H54 (cell line): ENCODE data around the gene CACNA1I.

Experiments used
- DNase-seq: peaks from one replicate; pipeline ENCODE4 v3.0.0; 2011; ENCODE audit warnings: low spot score, mixed read lengths; ENCODE audit not compliant: insufficient read length
- FAIRE-seq: peaks from 3 replicates; lab custom pipeline; 2011; peaks lifted over from hg19 to GRCh38; lab: Jason Lieb, UNC
- POLR2A ChIP-seq: IDR thresholded peaks from 2 replicates; pipeline ENCODE4 v1.6.1; 2011; ENCODE audit warnings: low read depth, mild to moderate bottlenecking, low read length

CACNA1I gene

DNA sequence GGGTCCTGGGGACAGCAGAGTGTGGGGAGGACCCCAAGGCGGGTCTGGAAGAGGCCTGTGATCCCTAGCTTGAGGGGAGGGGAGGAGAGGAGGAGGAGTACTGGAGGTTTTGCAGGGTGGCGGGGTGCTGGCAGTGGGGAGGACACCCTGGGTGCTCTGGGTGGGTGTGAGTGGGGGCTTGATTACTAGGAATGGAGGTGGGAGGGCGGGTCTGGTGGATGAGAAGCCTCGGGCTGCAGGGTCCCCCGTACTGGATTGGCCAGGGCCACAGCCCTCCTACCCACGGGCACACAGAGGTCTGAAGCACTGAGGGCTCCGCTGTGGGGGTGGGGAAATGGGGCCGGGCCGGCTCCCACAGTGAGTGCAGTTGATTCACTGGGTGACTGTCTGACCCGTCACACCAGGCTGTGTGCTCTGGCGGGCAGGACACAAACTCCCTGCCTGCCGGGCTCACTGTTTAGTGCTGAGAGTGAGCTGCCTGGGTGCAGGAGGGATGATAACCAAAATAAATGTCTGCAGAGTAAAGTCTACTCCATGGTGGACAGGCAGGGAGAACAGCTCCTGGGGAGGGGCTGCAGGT, 114.2 kb downstream of the CACNA1I start:
- FAIRE-seq (no peak), DNase-seq (peak; percentile 52)
- no peak for TF ChIP-seq POLR2A

DNA sequence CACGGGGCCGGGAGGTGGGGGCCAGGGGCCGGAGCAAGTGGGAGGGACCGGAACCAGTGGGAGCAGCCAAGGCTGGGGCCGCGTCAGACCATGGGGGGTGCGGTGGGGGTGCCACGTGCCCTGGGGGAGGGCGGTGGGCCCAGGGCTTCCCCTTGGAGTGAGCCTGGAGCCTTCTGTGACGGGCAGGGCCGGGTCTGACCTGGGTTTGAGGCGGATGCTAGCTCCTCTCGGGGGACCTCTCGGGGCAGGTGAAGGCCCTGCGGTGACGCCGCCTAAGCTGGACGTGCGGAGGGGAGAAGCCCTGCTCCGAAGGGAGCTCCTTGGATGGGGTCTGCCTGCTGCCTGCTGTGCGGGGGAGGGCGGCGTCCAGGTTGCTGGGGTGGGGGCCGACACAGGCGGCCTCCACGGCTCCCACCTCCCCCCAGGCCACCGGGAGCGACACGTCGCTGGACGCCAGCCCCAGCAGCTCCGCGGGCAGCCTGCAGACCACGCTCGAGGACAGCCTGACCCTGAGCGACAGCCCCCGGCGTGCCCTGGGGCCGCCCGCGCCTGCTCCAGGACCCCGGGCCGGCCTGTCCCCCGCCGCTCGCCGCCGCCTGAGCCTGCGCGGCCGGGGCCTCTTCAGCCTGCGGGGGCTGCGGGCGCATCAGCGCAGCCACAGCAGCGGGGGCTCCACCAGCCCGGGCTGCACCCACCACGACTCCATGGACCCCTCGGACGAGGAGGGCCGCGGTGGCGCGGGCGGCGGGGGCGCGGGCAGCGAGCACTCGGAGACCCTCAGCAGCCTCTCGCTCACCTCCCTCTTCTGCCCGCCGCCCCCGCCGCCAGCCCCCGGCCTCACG, 115.0 kb downstream of the CACNA1I start:
- TF ChIP-seq POLR2A: no peak
- no peak for FAIRE-seq
- DNase-seq: no peak

DNA sequence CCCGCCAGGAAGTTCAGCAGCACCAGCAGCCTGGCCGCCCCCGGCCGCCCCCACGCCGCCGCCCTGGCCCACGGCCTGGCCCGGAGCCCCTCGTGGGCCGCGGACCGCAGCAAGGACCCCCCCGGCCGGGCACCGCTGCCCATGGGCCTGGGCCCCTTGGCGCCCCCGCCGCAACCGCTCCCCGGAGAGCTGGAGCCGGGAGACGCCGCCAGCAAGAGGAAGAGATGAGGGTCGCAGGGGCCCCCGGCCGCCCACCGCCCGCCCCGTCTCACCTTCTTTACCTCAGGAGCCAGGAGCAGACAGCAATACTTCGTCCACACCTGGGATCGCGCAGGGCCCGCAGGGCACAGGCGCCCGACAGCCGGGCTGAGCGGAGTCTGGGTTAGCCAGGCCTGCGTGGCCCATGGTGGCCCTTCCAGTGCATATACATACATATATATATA, 115.6 kb downstream of the CACNA1I start:
- no peak for TF ChIP-seq POLR2A
- FAIRE-seq (no peak), DNase-seq (no peak)

DNA sequence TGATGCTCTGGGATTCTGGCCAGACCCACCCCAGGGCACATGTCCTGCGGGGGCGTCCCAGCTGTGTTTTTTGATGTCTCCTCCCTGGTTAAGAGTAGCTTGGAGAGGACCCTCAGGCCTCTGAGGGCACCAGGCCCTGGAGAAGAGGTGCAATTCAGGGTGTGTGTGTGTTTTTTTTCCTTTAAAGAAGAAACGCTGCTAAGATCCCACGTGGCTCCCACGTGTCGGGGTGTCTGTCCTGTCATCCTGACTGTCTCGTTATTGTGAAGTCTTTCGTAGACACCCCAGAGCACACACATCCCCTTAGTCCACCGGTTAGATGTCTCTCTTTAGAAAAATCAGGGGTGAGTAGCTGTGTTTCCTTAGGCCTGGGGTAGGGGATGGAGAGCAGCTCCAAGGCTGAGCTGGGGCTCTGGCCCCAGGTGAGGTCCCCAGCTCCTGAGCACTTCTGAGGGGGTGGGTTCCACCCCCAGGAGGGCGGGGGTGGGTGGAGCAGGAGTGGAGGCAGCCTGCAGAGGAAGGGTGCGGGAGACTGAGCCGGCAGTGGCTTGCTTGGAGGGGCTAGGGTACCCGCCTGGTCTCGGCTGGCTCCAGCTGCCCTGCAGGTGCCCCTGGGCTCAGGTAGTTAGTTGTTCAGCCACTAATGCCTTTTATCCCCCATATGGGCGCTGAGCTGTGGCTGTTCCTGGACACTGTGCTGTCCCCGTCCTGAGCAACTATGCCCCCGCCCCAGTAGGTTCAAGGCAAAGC, 116.4 kb downstream of the CACNA1I start:
- no peak for TF ChIP-seq POLR2A
- DNase-seq: no peak
- no peak for FAIRE-seq

DNA sequence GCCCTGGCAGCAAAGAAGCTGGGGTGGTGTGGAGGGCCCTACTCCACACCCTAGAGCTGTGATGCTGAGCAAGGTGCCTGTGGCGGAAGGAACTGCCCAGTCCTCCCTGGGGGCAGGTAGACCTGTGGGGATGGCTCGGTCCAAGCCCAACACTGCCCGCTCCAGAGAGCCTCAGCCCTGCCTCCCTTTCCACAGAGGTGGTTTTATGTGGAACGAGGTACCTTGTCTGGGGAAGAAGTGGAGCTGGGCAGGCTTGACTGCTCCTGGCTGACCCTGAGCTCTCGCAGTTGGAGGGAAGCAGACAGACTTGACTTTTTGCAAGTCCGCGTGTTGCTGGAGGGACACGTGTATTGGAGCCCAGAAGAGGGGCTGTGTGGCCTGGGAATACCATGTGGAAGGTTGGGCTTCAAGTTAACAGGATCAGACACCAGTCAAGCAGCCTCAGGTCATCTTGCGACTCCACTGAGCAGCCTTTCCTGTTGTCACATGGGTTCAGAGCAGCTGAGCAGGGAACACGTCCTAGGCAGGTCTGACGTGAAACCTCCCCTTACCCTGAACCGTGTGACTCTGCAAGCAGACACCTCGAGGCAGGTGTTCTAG, 117.7 kb downstream of the CACNA1I start:
- FAIRE-seq: no peak
- TF ChIP-seq POLR2A: no peak
- no peak for DNase-seq

DNA sequence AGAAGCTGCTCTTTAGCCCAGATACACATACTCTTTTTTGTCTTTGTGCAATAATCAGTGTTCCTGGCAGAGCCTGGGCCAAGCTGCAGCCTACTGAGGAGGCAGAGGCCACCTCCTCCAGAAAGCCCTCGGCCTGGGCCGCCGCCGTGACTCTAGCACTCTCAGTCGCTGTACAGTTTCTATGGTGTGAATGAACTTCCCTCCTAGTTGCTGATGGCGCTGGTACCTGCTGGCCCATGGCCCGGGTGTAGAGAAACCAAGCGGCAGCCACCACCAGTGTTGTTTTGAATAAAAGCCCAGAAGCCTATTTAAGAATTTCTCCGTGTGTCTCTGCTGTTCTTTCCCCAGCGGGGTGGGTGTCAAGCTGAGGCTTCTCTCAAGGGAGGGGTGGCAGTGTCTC, 118.9 kb downstream of the CACNA1I start:
- DNase-seq (no peak), FAIRE-seq (no peak)
- TF ChIP-seq POLR2A: no peak

DNA sequence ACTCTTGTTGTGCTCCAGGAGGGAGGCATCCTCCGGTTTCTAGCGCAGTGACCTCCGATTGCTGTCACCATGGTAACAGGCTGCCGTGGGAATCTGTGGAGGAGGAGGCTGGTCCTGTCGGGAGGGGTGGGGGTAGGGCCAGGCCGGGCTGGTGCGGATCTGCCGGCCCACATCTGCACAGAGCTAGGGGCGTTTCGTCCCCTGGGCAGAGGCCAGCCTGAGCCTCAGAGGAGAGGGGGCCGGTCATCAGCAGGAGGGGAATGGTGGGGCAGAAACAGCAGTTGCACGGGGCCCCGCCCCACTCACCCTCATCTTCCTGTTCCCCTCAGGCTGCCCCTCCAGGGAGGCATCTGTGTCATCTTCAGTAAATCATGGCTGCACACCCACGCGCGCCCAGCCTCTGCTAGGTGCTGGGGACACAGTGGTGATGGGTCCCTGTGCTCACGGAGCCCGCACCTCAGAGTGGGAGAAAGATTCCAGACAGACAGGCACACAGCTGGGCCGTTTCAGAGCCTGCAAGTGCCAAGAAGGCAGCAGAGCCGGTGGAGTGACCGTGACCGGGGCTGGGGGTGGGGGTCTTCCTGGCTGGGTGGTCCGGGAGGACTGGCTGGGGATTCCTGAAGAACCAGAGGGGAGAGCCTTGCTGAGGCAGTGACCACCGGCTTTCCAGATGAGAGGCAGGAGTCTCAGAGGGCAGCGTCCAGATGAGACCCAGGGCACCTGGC, 120.5 kb downstream of the CACNA1I start:
- no peak for TF ChIP-seq POLR2A
- FAIRE-seq: no peak
- DNase-seq: no peak

DNA sequence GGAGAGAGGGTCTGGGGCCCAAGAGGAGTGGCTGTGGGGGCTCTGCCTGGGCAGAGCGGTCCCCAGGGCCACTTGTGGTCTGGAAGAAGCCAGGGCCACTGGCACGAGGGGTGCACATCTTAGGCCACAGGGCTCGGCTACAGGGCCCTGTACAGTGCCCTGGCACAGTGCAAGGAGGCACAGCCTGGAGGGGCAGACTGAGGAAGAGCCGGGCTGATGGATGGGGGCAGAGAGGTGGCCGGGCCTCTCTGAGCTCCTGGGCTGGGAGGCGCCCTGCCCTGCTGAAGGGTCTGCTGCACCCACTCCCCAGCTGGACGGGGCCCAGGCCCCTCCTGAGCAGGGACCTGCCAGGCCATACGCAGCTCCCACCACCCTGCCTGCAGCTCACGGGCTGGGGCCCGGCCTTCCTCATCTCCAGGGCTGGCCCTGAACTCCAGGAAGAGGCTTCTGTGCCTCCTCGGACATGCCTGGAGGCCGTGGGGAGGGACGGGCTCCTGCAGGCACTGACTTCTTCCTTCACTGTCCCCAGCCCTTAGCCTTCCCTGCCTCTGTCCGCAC, 123.5 kb downstream of the CACNA1I start:
- no peak for FAIRE-seq
- TF ChIP-seq POLR2A: no peak

DNA sequence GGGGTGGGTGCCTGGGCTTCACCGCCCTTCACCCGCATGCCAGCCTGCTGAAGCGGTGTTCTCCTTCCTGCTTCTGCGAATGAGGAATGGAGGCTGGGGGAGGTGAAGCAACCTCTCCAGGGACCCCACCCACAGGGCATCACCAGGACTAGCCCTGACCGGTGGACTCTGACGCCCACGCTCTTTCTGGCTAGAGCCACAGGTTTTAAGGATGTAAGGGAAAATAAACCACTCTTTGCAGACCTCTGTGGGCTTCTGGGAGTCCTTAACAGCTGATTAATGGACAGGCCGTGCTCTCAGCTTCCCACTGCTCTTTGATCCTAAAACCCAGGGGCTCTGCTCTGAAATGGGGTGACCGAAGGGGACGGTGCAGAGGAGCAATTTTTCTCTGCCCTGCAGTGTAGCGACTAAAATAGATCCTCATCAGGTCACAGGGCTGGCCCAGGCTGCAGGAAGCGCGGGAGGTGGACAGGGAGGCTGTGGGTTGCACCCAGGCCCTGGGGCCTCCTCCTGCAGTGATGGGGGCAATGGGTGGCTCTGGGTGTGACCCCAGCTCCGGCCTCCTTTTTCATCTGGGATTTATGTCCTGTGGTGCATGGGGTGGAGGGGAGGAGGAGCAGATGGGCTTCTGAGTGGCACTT, 127.4 kb downstream of the CACNA1I start:
- DNase-seq: no peak
- no peak for TF ChIP-seq POLR2A
- no peak for FAIRE-seq

More for the DNA sequence above, 123.5 kb downstream of the CACNA1I start:
- no peak for DNase-seq

DNA sequence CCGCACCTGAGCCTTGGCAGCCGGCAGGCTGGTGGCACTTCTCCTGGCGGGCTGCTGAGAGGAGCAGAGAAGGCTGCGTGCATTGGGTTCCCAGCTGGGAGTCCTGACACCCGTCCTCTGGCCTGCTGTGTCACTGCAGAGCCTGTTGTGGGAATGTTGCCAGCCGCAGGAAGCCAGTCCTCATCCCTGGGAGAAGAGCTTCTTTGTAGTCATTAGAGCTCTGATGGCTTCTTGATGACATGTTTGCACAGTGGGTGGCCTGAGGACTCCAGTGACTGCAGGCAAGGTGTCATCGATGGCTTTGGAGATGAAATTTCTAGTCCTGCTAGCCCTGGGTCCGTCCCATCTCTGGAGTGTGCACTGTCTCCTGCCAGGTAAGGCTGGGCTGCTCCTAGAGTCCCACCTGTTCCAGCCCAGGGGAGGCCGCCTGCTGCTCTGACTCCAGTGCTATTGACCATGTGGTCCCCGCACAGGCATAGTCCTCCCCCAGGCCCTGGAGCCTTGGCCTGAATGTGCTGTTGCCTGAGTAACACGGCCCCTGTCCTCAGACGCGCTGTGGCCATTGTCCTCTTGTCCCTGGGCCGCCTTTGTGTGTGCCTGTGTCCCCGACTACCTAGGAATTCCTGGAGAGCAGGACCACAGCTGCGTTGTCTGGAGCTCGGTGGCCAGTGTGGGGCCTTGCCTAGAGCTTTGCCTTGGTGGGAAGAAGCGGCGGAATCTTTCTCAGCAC, 129.2 kb downstream of the CACNA1I start:
- FAIRE-seq (no peak), DNase-seq (no peak)
- no peak for TF ChIP-seq POLR2A

DNA sequence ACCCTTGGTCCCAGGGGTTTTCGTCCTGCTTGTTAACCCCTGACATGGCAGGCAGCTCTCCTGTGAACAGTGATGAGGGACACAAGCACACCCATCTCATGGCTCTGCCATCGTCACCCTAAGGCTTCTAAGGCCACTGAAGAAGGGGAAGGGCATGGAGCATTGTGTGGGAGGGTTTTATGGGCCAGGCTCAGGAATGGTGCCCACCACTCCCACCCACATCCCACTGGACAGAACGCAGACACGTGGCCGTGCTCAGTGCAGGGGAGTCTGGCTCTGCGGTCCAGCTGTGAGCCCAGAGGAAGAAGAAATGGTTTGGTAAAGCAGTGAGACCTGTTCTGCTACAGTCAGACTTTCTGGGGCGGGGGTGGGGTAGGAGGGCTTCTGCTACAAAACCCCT, 130.0 kb downstream of the CACNA1I start:
- FAIRE-seq: no peak
- no peak for TF ChIP-seq POLR2A
- no peak for DNase-seq

DNA sequence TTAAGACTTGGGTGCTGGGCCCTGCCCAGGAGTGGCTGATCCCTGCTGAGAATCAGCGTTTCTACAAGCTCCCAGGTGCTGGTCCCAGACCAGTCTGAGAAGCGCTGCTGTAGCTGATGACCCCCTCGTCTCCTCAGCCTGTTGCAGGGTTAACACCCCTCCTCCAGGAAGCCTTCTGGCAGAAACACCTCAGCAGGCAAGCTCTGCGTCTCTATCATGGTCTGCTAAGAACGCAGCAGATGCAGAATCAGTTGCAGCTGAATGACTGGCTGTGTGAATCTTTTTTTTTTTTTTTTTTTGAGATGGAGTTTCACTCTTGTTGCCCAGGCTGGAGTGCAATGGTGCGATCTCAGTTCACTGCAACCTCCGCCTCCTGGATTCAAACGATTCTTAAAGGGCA, 132.5 kb downstream of the CACNA1I start:
- FAIRE-seq (no peak), DNase-seq (no peak)
- TF ChIP-seq POLR2A: no peak
